ENCODE data around the gene AJAP1. TPM values are rescaled to one million over a fixed set of nuclear protein-coding genes. Genes with fewer than 3 reads are reported as not detected.

Gene AJAP1
- total RNA-seq, 2 experiments from 2014 or later: 0.39 to 0.47 TPM

- no peak for ATAC-seq (ENCODE audit: poor library complexity)
- H3K27ac Mint-ChIP-seq: no peak overlapping the region
- H3K9me3 Mint-ChIP-seq: no peaks in the 10 kb centered on the region
Measured at GRCh38 chr1:4796161-4797015, 142.0 kb downstream of the AJAP1 start.

GRCh38 chr1:4797016-4797410 is 142.6 kb downstream of the AJAP1 start:
- Mint-ChIP-seq H3K36me3 (ENCODE audit: low read depth) (no peaks in the 10 kb centered on the region), H3K4me1 (ENCODE audit: low read depth) (no peaks in the 10 kb centered on the region), H3K27me3 (peaks cover 7% of the 10 kb centered on the region), H3K27ac (no peak overlapping the region), H3K4me3 (no peak overlapping the region), H3K9me3 (no peaks in the 10 kb centered on the region)
- Histone ChIP-seq H3K4me1 (ENCODE audit: insufficient read depth, low read length) (no peaks in the 10 kb centered on the region), H3K27me3 (ENCODE audit: control insufficient read depth in 1 of 2, insufficient read depth in 2 of 2, low read length in 2 of 2) (no peaks in the 10 kb centered on the region), H3K9me3 (ENCODE audit: control insufficient read depth in 1 of 2, insufficient read depth in 1 of 2, low read length in 2 of 2) (no peaks in the 10 kb centered on the region), H3K4me3 (ENCODE audit: low read length) (no peak overlapping the region), H3K36me3 (ENCODE audit: insufficient read depth, low read length) (no peaks in the 10 kb centered on the region), H3K27ac (ENCODE audit: low read depth in 1 of 2, low read length in 2 of 2) (no peak overlapping the region)
- TF ChIP-seq CTCF (IDR thresholded peaks at IDR 0.05): no peak
- ATAC-seq (ENCODE audit: poor library complexity) (no peak), DNase-seq (no peak)
- intact Hi-C loops (cut with DNase I, micrococcal nuclease): no loop called here
- CTCF ChIA-PET: no interaction called here
- POLR2A ChIA-PET: no interaction called here

More at GRCh38 chr1:4796161-4797015, 142.0 kb downstream of the AJAP1 start:
- no peaks in the 10 kb centered on the region for H3K9me3 ChIP-seq (ENCODE audit: control insufficient read depth in 1 of 2, insufficient read depth in 1 of 2, low read length in 2 of 2)
- H3K4me1 ChIP-seq (ENCODE audit: insufficient read depth, low read length): no peaks in the 10 kb centered on the region
- peaks cover 0 to 2% of the 10 kb centered on the region in 2 experiments for H3K27me3 ChIP-seq (ENCODE audit: control insufficient read depth in 1 of 2, insufficient read depth in 2 of 2, low read length in 2 of 2)
- H3K4me3 ChIP-seq (ENCODE audit: low read length): no peak overlapping the region
- DNase-seq: peak in 1 of 14 experiments; percentile 1
- intact Hi-C loops (cut with DNase I, micrococcal nuclease): no loop called here
- ChIA-PET POLR2A (no interaction called here), CTCF (no interaction called here)
- no peak for TF ChIP-seq CTCF (IDR thresholded peaks at IDR 0.05)
- H3K27ac ChIP-seq (ENCODE audit: low read depth in 1 of 2, low read length in 2 of 2): no peak overlapping the region
- H3K36me3 Mint-ChIP-seq (ENCODE audit: low read depth): no peaks in the 10 kb centered on the region
- H3K36me3 ChIP-seq (ENCODE audit: insufficient read depth, low read length): no peaks in the 10 kb centered on the region
- H3K4me3 Mint-ChIP-seq: no peak overlapping the region
- no peaks in the 10 kb centered on the region for H3K4me1 Mint-ChIP-seq (ENCODE audit: low read depth)
- H3K27me3 Mint-ChIP-seq: peaks cover 5% of the 10 kb centered on the region

GRCh38 chr1:4797429-4797828 is 143.0 kb downstream of the AJAP1 start:
- no peak overlapping the region for H3K27ac Mint-ChIP-seq
- H3K4me1 ChIP-seq (ENCODE audit: insufficient read depth, low read length): no peaks in the 10 kb centered on the region
- intact Hi-C loops (cut with DNase I, micrococcal nuclease): no loop called here
- H3K9me3 Mint-ChIP-seq: no peaks in the 10 kb centered on the region
- H3K27me3 ChIP-seq (ENCODE audit: control insufficient read depth in 1 of 2, insufficient read depth in 2 of 2, low read length in 2 of 2): no peaks in the 10 kb centered on the region
- ATAC-seq (ENCODE audit: poor library complexity) (no peak), DNase-seq (no peak)
- TF ChIP-seq CTCF (IDR thresholded peaks at IDR 0.05): no peak
- H3K4me3 Mint-ChIP-seq: no peak overlapping the region
- H3K9me3 ChIP-seq (ENCODE audit: control insufficient read depth in 1 of 2, insufficient read depth in 1 of 2, low read length in 2 of 2): no peaks in the 10 kb centered on the region
- ChIA-PET CTCF (no interaction called here), POLR2A (no interaction called here)
- H3K36me3 ChIP-seq (ENCODE audit: insufficient read depth, low read length): no peaks in the 10 kb centered on the region
- peaks cover 7% of the 10 kb centered on the region for H3K27me3 Mint-ChIP-seq
- H3K4me3 ChIP-seq (ENCODE audit: low read length): no peak overlapping the region
- no peak overlapping the region for H3K27ac ChIP-seq (ENCODE audit: low read depth in 1 of 2, low read length in 2 of 2)
- H3K36me3 Mint-ChIP-seq (ENCODE audit: low read depth): no peaks in the 10 kb centered on the region
- H3K4me1 Mint-ChIP-seq (ENCODE audit: low read depth): no peaks in the 10 kb centered on the region
